K562 (cell line): ENCODE data around the gene TDRD10. TPM values are rescaled to one million over a fixed set of nuclear protein-coding genes. Genes with fewer than 3 reads are reported as not detected.
A peak's percentile ranks its signal among the peaks of the same experiment; 100 is the strongest.

Experiments used
- ATAC-seq: fragments of 200-7000 bp; cut with Tn5 transposase; 3 replicates; pipeline ENCODE4 v1.9.1; 2020; ENCODE audit warnings: moderate library complexity
- BruUV-seq: library from RNA; stranded (reverse); fragments of 400-500 nt; replicated peaks from 2 replicates; lab custom pipeline; 2021; lab: Mats Ljungman, UMichigan
- CTCF ChIA-PET: fragments of 300-600 bp; formaldehyde crosslinking; extraction: SDS; loops from one replicate; lab custom pipeline; 2021; ENCODE audit warnings: low intra/inter-chr PET ratio; lab: Yijun Ruan, JAX
- POLR2A ChIA-PET: fragments of 300-600, 350-650 bp; sonication (Branson Sonifier 250); formaldehyde crosslinking; extraction: SDS; loops from one replicate; lab custom pipeline; 2021; ENCODE audit warnings: antibody characterized with exemption, inconsistent platforms; lab: Yijun Ruan, JAX
- DNase-seq, 4 experiments: peaks; one replicate each; pipeline versions ENCODE4 v3.0.0 to v3.0.0-alpha.2; 2011 to 2018; ENCODE audit warnings: low spot score in 3 of 4, mixed read lengths in 3 of 4; ENCODE audit errors: extremely low read depth in 1 of 4
- FAIRE-seq: peaks from 2 replicates; lab custom pipeline; 2011; peaks lifted over from hg19 to GRCh38; lab: Jason Lieb, UNC
- H2AFZ ChIP-seq: 2 replicates; pipeline ENCODE4 v1.6.0; 2011; ENCODE audit warnings: low read depth, low read length, control low read depth, inconsistent platforms
- H3K27ac ChIP-seq: fragments of 200-600 bp; 3 replicates; pipeline ENCODE4 v1.8.0; 2011; ENCODE audit warnings: low read depth, mild to moderate bottlenecking, control low read depth, inconsistent platforms, low read length, moderate library complexity, mixed read lengths; ENCODE audit errors: extremely low read depth
- H3K27me3 ChIP-seq, 2 experiments: fragments of 300-600 bp in 1 of 2; 2 replicates in 1 of 2; 3 replicates in 1 of 2; pipeline versions ENCODE4 v1.6.0 to v1.8.0; 2011; ENCODE audit warnings: inconsistent platforms in 2 of 2, low read length in 2 of 2, mild to moderate bottlenecking in 1 of 2, mixed read lengths in 1 of 2, moderate library complexity in 1 of 2; ENCODE audit not compliant: control insufficient read depth in 2 of 2, insufficient read depth in 2 of 2
- H3K36me3 ChIP-seq: fragments of 300-600 bp; 3 replicates; pipeline ENCODE4 v1.8.0; 2011; ENCODE audit warnings: mild to moderate bottlenecking, low read length, inconsistent platforms; ENCODE audit not compliant: control insufficient read depth, insufficient read depth
- H3K4me1 ChIP-seq, 2 experiments: fragments of 200-600 bp in 1 of 2; replicated peaks in 1 of 2; 2 replicates in 1 of 2; 3 replicates in 1 of 2; pipeline versions ENCODE4 v1.5.1 to v1.8.0; 2011; ENCODE audit warnings: inconsistent platforms in 2 of 2, low read length in 2 of 2, mild to moderate bottlenecking in 1 of 2, mixed read lengths in 1 of 2, moderate library complexity in 1 of 2; ENCODE audit not compliant: control insufficient read depth in 2 of 2, insufficient read depth in 2 of 2
- H3K4me2 ChIP-seq: 2 replicates; pipeline ENCODE4 v1.6.1; 2011; ENCODE audit warnings: low read length, control low read depth, inconsistent platforms, mixed read lengths; ENCODE audit not compliant: insufficient read depth
- H3K4me3 ChIP-seq: fragments of 200-600 bp; sonication (generic), shearing (Covaris generic); 2 replicates; pipeline ENCODE4 v1.5.1; 2016; ENCODE audit warnings: control low read depth, inconsistent platforms
- H3K79me2 ChIP-seq: fragments of 200-600 bp; 3 replicates; pipeline ENCODE4 v1.8.0; 2011; ENCODE audit warnings: low read length, inconsistent platforms; ENCODE audit not compliant: control insufficient read depth, insufficient read depth
- H3K9ac ChIP-seq, 2 experiments: 2 replicates each; pipeline versions ENCODE4 v1.6.0 to v1.6.1; 2011; ENCODE audit warnings: low read depth in 2 of 2, low read length in 2 of 2, control low read depth in 1 of 2, inconsistent platforms in 1 of 2, mild to moderate bottlenecking in 1 of 2, mixed read lengths in 1 of 2; ENCODE audit not compliant: insufficient read depth in 1 of 2
- H3K9me1 ChIP-seq: one replicate; pipeline ENCODE4 v1.6.0; 2011; ENCODE audit warnings: inconsistent platforms, mild to moderate bottlenecking, low read length, moderate library complexity; ENCODE audit not compliant: control insufficient read depth, insufficient read depth
- H3K9me3 ChIP-seq: replicated peaks from 2 replicates; pipeline ENCODE4 v1.5.1; 2011; ENCODE audit warnings: low read depth, low read length, inconsistent platforms; ENCODE audit not compliant: control insufficient read depth, insufficient read depth
- H4K20me1 ChIP-seq: replicated peaks from 2 replicates; pipeline ENCODE4 v1.6.1; 2011; ENCODE audit warnings: low read length, inconsistent platforms, mixed read lengths; ENCODE audit not compliant: control insufficient read depth, insufficient read depth
- ELF4 ChIP-seq: fragments of 450-650 bp; formaldehyde crosslinking; IDR thresholded peaks from 2 replicates; pipeline ENCODE4 v1.4.0; 2022; ENCODE audit warnings: missing genetic modification characterization
- MTA3 ChIP-seq: fragments of 450-650 bp; formaldehyde crosslinking; IDR thresholded peaks from 2 replicates; pipeline ENCODE4 v1.6.1; 2017; ENCODE audit warnings: mild to moderate bottlenecking, borderline replicate concordance
- PREB ChIP-seq: sonication (generic); formaldehyde crosslinking; IDR thresholded peaks from 2 replicates; pipeline ENCODE4 v1.8.1; 2023; ENCODE audit warnings: mild to moderate bottlenecking, missing genetic modification reagents
- RAD21 ChIP-seq, 2 experiments: fragments of 250-450 bp in 1 of 2; fragments of 450-650 bp in 1 of 2; sonication (Bioruptor Pico) in 1 of 2; formaldehyde crosslinking in 1 of 2; IDR thresholded peaks in 1 of 2; conservative IDR thresholded peaks in 1 of 2; 2 replicates each; pipeline versions ENCODE4 v1.4.0 to v1.8.0; 2020 to 2022; ENCODE audit warnings: mild to moderate bottlenecking in 2 of 2, moderate library complexity in 1 of 2
- ZNF263 ChIP-seq: sonication (generic); formaldehyde crosslinking; IDR thresholded peaks from 2 replicates; pipeline ENCODE4 v1.8.0; 2022; ENCODE audit warnings: mild to moderate bottlenecking, missing genetic modification reagents, borderline replicate concordance
- WGBS: fragments of 100-300 bp; shearing (Covaris generic); methylation state at CpG from one replicate; pipeline ENCODE4 v1.1.6; 2016; ENCODE audit warnings: low coverage, mixed read lengths; ENCODE audit not compliant: insufficient coverage; ENCODE audit errors: missing lambda C conversion rate; 5-methylcytosine and 5-hydroxymethylcytosine counted together
- in situ Hi-C: fragments of 300-500 bp; cut with MboI; formaldehyde crosslinking; loops from 4 replicates; pipeline ENCODE4 v1.15.0; 2018; ENCODE audit warnings: inconsistent platforms, mixed read lengths
- intact Hi-C: fragments of 100-400 bp; cut with micrococcal nuclease; formaldehyde crosslinking; loops from 2 replicates; pipeline ENCODE4 v1.14.2; 2022
- polyA plus RNA-seq, 8 experiments: library from polyadenylated mRNA; depleted of rRNA in 4 of 8; stranded (reverse) in 5 of 8; unstranded in 3 of 8; fragments of >200 nt; fragmentation: Nextera tagmentation in 2 of 8; fragmentation: Illumina TruSeq in 1 of 8; extraction: Ambion mirVana in 2 of 8; extraction: Trizol in 1 of 8; gene quantifications; 2 replicates each; pipeline versions ENCODE4 v1.2.1 to v1.2.3, GENCODE V29; 2011 to 2014; ENCODE audit warnings: inconsistent platforms in 1 of 8, missing spikeins in 1 of 8
- total RNA-seq, 7 experiments: library from RNA; depleted of rRNA in 6 of 7; stranded (reverse); fragments of >200 nt in 6 of 7; fragmentation: Illumina TruSeq in 2 of 7; extraction: Trizol in 2 of 7; gene quantifications; 2 replicates each; pipeline versions ENCODE4 v1.2.1 to v1.2.3, GENCODE V29; 2011 to 2021; ENCODE audit warnings: low replicate concordance in 1 of 7

Gene TDRD10
- total and polyA plus RNA-seq, 9 of the 15 experiments (the other 6 are each of a cell fraction or from before 2014, with no cell fraction given), result not detected

GRCh38 chr1:154584267-154584994, 82.4 kb downstream of the TDRD10 start:
- Histone ChIP-seq H3K36me3 (peaks cover 86% of the 10 kb centered on the region), H4K20me1 (peaks cover 3% of the 10 kb centered on the region; the same call in 1 of the 2 replicates), H3K4me3 (no peak overlapping the region)
- TF ChIP-seq RAD21 (CRISPR knock-in tag; conservative IDR thresholded peaks at IDR 0.05 in 1 of 2, IDR thresholded peaks at IDR 0.05 in 1 of 2) (0 out of 4 replicates have a peak, but pooled peaks of 1 of the 2 experiments have one; percentile 5), ELF4 (CRISPR knock-in tag) (no peak), MTA3 (no peak), ZNF263 (no peak)
- TF ChIP-seq, all 486 proteins: peak for 1
- intact Hi-C loops (no loop called here), in situ Hi-C loops (no loop called here)
- Histone ChIP-seq H3K9me3 (no peaks in the 10 kb centered on the region), H3K4me2 (no peak overlapping the region), H3K4me1 (no peaks in the 10 kb centered on the region), H3K9me1 (peaks cover 3% of the 10 kb centered on the region), H3K79me2 (no peaks in the 10 kb centered on the region), H3K27ac (no peak overlapping the region), H3K27me3 (no peaks in the 10 kb centered on the region), H3K9ac (no peak overlapping the region), H2AFZ (no peak overlapping the region)
- CTCF ChIA-PET, result no interaction called here
- POLR2A ChIA-PET, result no interaction called here
- no TSS peak for BruUV-seq
- DNase-seq (no peak), FAIRE-seq (no peak), ATAC-seq (no peak)
- 88% methylated on average over 9 of the region's 9 CpGs for WGBS

- H3K36me3 ChIP-seq, result peaks cover 98% of the 10 kb centered on the region
- no peaks in the 10 kb centered on the region for H3K9me3 ChIP-seq
- H3K4me3 ChIP-seq, result no peak overlapping the region
- no peak overlapping the region for H3K9ac ChIP-seq
- in situ Hi-C loops, result no loop called here
- intact Hi-C loops, result no loop called here
- H3K9me1 ChIP-seq, result peaks cover 3% of the 10 kb centered on the region
- CTCF ChIA-PET, result no interaction called here
- H4K20me1 ChIP-seq, result no peaks in the 10 kb centered on the region; the same call in 1 of the 2 replicates
- no TSS peak for BruUV-seq
- FAIRE-seq (no peak), ATAC-seq (no peak), DNase-seq (no peak)
- POLR2A ChIA-PET, result no interaction called here
- no peaks in the 10 kb centered on the region for H3K27me3 ChIP-seq
- H3K79me2 ChIP-seq, result no peaks in the 10 kb centered on the region
- H3K27ac ChIP-seq, result no peak overlapping the region
- H3K4me1 ChIP-seq, result peaks cover 0 to 2% of the 10 kb centered on the region in 2 experiments; a peak in 1 of 5 replicates
- WGBS, result 95% methylated on average over 10 of the region's 10 CpGs
- no peak overlapping the region for H3K4me2 ChIP-seq
- TF ChIP-seq PREB (CRISPR knock-in tag), result no peak
- H2AFZ ChIP-seq, result no peak overlapping the region
Observed at GRCh38 chr1:154586231-154586630, 84.2 kb downstream of the TDRD10 start.
